ENCODE results near the gene GCSAML.

GCSAML gene

GRCh38 chr1:247574236-247574635 lies 25.3 kb downstream of the GCSAML start:
- no peak for DNase-seq (ENCODE audit: low read depth, low spot score)

- DNase-seq (ENCODE audit: low read depth, low spot score), result no peak
These were observed 25.7 kb downstream of the GCSAML start for GRCh38 chr1:247574664-247575063.

DNA sequence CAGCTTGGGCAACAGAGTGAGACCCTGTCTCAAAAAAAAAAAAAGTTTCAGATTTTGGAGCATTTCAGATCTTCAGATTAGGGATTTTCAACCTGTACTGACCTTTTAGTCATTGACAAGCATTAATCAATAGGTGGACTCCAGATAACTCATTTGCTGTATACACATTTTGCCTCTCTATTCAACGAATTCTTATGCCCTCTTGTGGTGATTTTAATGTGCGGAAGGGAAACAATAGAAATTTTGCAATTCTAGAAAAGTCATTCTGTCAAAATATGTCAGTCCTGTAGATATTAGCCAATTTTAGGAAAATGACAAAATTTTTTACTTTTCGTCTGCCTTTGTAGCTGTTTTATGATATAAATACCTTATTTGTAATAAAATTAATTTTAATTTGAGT lies 27.6 kb downstream of the GCSAML start:
- DNase-seq (ENCODE audit: low read depth, low spot score), result no peak

DNA sequence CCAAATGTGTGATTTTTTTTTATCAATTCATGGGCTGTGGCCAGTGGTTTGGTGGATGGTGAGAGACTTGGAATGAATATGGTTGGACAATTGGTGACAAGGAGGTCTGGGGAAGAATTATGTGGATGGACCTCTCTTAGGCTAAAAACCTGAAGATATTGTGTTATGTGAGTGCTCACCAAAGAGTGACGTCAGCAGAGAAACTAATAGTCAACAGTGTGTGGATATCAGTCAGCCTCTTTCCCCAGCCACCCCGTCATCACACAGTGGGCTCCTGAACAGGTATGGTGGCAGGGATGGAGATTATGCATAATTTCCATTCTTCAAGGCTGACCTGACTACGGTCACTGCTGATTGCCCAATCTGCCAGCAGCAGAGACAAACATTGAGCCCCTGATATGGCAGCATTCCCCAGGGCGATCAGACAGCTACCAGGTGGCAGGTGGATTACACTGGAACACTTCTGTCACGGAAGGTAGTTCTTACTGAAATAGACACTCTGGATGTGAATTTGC lies 30.1 kb downstream of the GCSAML start:
- no peak for DNase-seq (ENCODE audit: low read depth, low spot score)

DNA sequence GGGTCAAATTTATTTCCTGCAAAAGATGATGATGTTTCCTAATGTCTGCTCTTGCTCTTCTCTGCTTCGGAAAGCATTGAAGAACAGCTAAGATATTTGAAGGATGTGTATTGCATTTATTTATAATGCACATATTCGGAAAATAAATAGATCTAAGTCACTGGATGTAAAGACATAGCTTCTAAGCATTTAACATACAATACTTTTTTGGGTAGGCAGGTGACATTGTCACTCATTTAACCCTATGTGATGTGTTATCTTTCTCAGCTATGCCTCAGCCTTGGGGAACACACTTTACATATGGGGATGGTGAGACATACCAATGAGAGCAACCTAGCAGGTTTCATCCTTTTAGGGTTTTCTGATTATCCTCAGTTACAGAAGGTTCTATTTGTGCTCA lies 39.1 kb downstream of the GCSAML start, which contains the start of gene OR2G2:
OR2G2 (plus strand) TSS at position 301 of the 400 bp plus-strand sequence; CDS start at position 301, 0 bp downstream.
- no peak for DNase-seq (ENCODE audit: low read depth, low spot score)

- no peak for DNase-seq (ENCODE audit: low read depth, low spot score)
These were observed 56.4 kb downstream of the GCSAML start, which contains the start of gene OR2G3 for GRCh38 chr1:247605286-247605685. Gene OR2G3, plus strand, starts transcription at chr1:247605586. Its CDS starts 0 bp downstream, at chr1:247605586.

DNA sequence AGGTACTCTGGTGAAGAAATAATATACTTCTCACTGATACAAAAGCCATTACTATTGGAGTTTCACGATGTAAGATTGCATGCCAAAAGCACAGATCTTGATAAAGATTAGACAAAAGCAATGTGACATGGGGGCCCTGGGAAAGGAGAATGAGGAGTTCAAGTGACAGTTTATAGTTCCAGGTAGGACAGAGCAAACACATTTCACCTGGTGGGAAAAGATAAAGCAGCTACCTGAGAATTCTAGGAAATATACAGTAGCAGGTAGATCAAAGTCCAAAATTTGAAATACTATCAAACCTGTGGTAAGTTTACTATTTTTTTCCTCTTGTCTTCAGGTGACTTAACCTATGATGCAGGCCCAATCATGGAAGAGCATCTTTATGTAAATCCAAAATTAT lies 64.5 kb downstream of the GCSAML start:
- DNase-seq (ENCODE audit: low read depth, low spot score), result no peak

DNA sequence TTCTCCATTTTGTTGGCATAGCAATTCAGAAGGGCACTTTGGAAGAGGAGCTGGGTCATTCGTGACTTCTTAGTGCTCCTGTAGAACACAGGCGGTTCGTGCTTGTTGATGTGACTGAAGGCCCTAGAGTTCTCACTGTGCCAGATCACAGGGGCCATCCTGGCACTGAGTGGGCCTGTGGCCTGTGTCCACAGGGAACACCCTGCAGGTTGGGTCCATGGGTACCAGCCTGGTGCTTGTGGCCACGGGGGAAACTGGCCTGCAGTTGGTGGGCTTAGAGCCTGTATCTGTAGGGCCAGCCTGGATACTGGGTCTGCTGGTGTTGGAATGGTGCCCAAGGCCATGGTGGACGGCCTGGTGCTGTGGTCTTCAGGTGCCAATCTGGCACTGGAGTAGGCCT lies 65.7 kb downstream of the GCSAML start:
- DNase-seq (ENCODE audit: low read depth, low spot score), result no peak
